Activated naive CD8-positive, alpha-beta T cell treated with anti-CD3 and anti-CD28 coated beads, Interleukin-2, amount 10 ng/mL, durations not matched to agents 7 days and 5 days (primary cell): ENCODE data around the gene ANKUB1. TPM values are rescaled to one million over a fixed set of nuclear protein-coding genes. Genes with fewer than 3 reads are reported as not detected.

ENCODE experiments used
- total RNA-seq, 2 experiments: library from RNA; stranded (reverse); gene quantifications; one replicate each; pipeline ENCODE4 v1.2.3, GENCODE V29; 2021

Gene ANKUB1
- total RNA-seq, 2 experiments from 2014 or later: not detected

Other genes starting within 250 kb of the ANKUB1 start
- gene WWTR1, start 134.5 kb downstream of the ANKUB1 start, total RNA-seq: under 1 TPM; 0.55 to 0.79 TPM
- 10 to 100 TPM; 32.8 to 38.3 TPM for gene COMMD2, start 40.1 kb downstream of the ANKUB1 start, total RNA-seq
- 10 to 100 TPM; 40.0 to 45.0 TPM for gene RNF13, start 20.7 kb upstream of the ANKUB1 start, total RNA-seq
- 1 to 10 TPM; 4.3 to 5.4 TPM for gene PFN2, start 178.3 kb upstream of the ANKUB1 start, total RNA-seq